ENCODE measurements around the gene ATF7IP2. TPM values are rescaled to one million over a fixed set of nuclear protein-coding genes. Genes with fewer than 3 reads are reported as not detected.

Gene ATF7IP2
- total RNA-seq, 1 donor from 2014 or later: 4.8 TPM

DNA sequence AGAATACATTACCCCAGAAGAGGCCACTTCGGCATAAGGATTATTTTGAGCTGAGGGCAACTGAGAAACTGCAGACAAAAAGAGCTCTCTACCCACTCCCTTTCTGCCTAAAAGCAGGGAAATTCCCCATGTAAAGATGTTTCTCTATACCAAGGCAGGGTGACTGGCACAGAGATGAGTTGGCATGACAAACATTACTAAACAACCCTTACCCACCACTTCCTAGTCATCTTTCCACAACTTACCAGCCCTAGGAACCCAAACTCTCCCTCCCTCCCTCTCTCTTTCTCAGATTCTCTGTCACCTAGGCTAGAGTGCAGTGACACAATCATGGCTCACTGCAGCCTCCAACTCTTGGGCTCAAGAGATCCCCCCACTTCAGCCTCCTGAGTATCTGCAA is 126.0 kb downstream of the ATF7IP2 start:
- Mint-ChIP-seq H3K9me3 (ENCODE audit: low read depth) (no peaks in the 10 kb centered on the region), H3K4me3 (ENCODE audit: unreplicated experiment) (no peak overlapping the region), H3K4me1 (ENCODE audit: low read depth) (peaks cover 8% of the 10 kb centered on the region), H3K27ac (ENCODE audit: unreplicated experiment) (no peak overlapping the region), H3K36me3 (ENCODE audit: low read depth) (no peaks in the 10 kb centered on the region), H3K27me3 (ENCODE audit: low read depth) (peaks cover 4% of the 10 kb centered on the region)
- DNase-seq (ENCODE audit: low spot score): no peak
- TF ChIP-seq CTCF (IDR thresholded peaks at IDR 0.05): no peak

DNA sequence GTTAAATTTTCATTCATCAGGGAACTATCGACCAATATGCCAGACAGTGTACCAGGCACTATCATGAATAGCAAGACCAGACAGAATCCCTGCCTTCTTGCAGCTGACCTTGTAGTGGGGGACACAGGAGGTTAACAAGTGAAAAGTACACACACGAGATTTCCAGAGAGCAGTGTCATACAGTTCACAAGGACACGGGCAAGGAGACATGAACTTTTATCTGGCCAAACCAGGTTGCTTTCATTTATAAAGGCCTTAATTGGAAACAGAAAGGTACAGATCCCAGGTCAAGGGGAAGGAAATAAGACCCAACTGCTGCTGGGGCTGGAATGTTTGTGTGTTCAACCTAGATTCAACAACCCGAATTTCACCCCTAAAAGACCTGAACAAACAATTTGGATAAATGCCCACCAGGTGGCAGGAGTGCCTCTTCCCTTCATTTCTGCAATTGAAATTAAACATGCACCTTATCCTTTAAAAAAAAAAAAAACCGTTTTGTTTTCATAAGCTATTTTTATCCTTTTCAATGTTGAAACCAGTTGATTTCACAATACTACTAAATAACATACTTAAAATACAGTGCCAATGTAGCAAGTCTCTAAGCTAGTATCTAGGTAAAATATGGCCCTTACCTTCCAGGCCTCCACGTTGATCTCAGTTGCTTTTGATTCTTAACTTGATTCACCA is 128.7 kb downstream of the ATF7IP2 start:
- peaks cover 3% of the 10 kb centered on the region for H3K27me3 Mint-ChIP-seq (ENCODE audit: low read depth)

GRCh38 chr16:10517868-10518267 is 132.0 kb downstream of the ATF7IP2 start:
- TF ChIP-seq CTCF (IDR thresholded peaks at IDR 0.05): no peak
- Mint-ChIP-seq H3K27ac (ENCODE audit: unreplicated experiment) (no peak overlapping the region), H3K4me3 (ENCODE audit: unreplicated experiment) (no peak overlapping the region)

More for the DNA sequence above, 128.7 kb downstream of the ATF7IP2 start:
- Mint-ChIP-seq H3K36me3 (ENCODE audit: low read depth) (no peaks in the 10 kb centered on the region), H3K27ac (ENCODE audit: unreplicated experiment) (no peak overlapping the region), H3K4me1 (ENCODE audit: low read depth) (peaks cover 8% of the 10 kb centered on the region), H3K4me3 (ENCODE audit: unreplicated experiment) (no peak overlapping the region), H3K9me3 (ENCODE audit: low read depth) (no peaks in the 10 kb centered on the region)
- no peak for DNase-seq (ENCODE audit: low spot score)
- peak; percentile 93 for TF ChIP-seq CTCF (IDR thresholded peaks at IDR 0.05)

DNA sequence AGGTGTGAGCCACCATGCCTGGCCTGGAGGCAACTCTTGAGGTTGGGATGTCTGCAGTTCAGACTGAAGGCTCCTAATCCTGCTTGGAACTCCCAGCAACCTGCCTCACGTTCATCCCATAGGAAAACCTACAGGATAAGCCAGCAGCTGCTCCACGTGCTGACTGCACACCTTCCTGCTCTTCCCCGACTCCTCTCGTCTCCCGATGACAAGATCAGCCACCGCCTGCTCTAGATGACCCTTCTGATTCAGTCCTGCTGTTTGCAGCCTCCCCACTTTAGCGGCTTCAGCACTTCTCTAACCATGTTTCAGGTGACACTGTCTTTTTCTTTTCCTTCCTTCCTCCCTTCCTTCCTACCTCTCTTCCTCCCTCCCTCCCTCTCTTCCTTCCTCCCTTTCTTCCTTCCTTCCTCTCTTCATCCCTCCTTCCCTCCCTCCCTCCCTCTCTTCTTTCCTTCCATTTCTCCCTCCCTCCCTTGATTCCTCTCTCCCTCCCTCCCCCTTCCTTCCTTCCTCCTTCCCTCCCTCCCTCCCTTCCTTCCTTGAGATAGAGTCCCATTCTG is 132.7 kb downstream of the ATF7IP2 start:
- Mint-ChIP-seq H3K27ac (ENCODE audit: unreplicated experiment) (no peak overlapping the region), H3K27me3 (ENCODE audit: low read depth) (no peaks in the 10 kb centered on the region), H3K36me3 (ENCODE audit: low read depth) (no peaks in the 10 kb centered on the region), H3K9me3 (ENCODE audit: low read depth) (no peaks in the 10 kb centered on the region), H3K4me3 (ENCODE audit: unreplicated experiment) (no peak overlapping the region), H3K4me1 (ENCODE audit: low read depth) (peaks cover 8% of the 10 kb centered on the region)
- DNase-seq (ENCODE audit: low spot score): no peak
- TF ChIP-seq CTCF (IDR thresholded peaks at IDR 0.05): no peak

More at GRCh38 chr16:10517868-10518267, 132.0 kb downstream of the ATF7IP2 start:
- no peak for DNase-seq (ENCODE audit: low spot score)
- peaks cover 3% of the 10 kb centered on the region for H3K27me3 Mint-ChIP-seq (ENCODE audit: low read depth)
- H3K36me3 Mint-ChIP-seq (ENCODE audit: low read depth): no peaks in the 10 kb centered on the region
- H3K4me1 Mint-ChIP-seq (ENCODE audit: low read depth): peaks cover 8% of the 10 kb centered on the region
- H3K9me3 Mint-ChIP-seq (ENCODE audit: low read depth): no peaks in the 10 kb centered on the region

DNA sequence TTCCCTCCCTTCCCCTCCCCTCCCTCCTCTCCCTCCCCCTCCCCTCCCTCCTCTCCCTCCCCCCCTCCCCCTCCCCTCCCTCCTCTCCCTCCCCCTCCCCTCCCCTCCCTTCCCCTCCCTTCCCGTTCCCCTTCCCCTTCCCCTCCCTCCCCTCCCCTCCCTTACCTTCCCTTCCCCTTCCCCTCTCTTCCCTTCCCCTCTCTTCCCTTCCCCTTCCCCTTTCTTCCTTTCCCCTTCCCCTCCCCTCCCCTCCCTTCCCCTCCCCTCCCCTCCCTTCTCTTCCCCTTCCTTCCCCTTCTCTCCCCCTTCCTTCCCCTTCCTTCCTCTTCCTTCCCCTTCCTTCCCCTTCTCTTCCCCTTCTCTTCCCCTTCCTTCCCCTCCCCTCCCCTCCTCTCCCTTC is 133.4 kb downstream of the ATF7IP2 start:
- Mint-ChIP-seq H3K4me1 (ENCODE audit: low read depth) (peaks cover 8% of the 10 kb centered on the region), H3K9me3 (ENCODE audit: low read depth) (no peaks in the 10 kb centered on the region), H3K27ac (ENCODE audit: unreplicated experiment) (no peak overlapping the region), H3K36me3 (ENCODE audit: low read depth) (no peaks in the 10 kb centered on the region), H3K4me3 (ENCODE audit: unreplicated experiment) (no peak overlapping the region), H3K27me3 (ENCODE audit: low read depth) (no peaks in the 10 kb centered on the region)
- no peak for TF ChIP-seq CTCF (IDR thresholded peaks at IDR 0.05)
- DNase-seq (ENCODE audit: low spot score): no peak
